ENCODE results near the gene TTI1.

The TTI1 gene

GRCh38 chr20:37941992-37942391 lies 91.3 kb downstream of the TTI1 start:
- DNase-seq, result no peak
- H4K20me1 ChIP-seq (ENCODE audit: insufficient read depth, low read length), result peaks cover 4% of the 10 kb centered on the region; the same call in 1 of the 2 replicates
- no peak for ATAC-seq (ENCODE audit: insufficient read depth, low read depth)
- no peak overlapping the region for H3K4me2 ChIP-seq (ENCODE audit: insufficient read depth, low read length)
- no peaks in the 10 kb centered on the region for H3K27me3 ChIP-seq (ENCODE audit: insufficient read depth, low read length, poor library complexity)
- no peak overlapping the region for H3K9ac ChIP-seq (ENCODE audit: low read depth, low read length)
- H3K4me1 ChIP-seq (ENCODE audit: insufficient read depth, low read length), result no peaks in the 10 kb centered on the region
- no peak overlapping the region for H3K4me3 ChIP-seq (ENCODE audit: low read depth in 1 of 2, low read length in 2 of 2)
- TF ChIP-seq EZH2 (IDR thresholded peaks at IDR 0.05; ENCODE audit: borderline replicate concordance, low read depth, low read length, severe bottlenecking) (no peak), CTCF (IDR thresholded peaks at IDR 0.05; ENCODE audit: borderline replicate concordance, extremely low read depth, low read length, poor library complexity, severe bottlenecking) (no peak)
- no peaks in the 10 kb centered on the region for H3K9me3 ChIP-seq (ENCODE audit: insufficient read depth, low read length, severe bottlenecking)
- H3K36me3 ChIP-seq (ENCODE audit: insufficient read depth, low read length), result no peaks in the 10 kb centered on the region
- H2AFZ ChIP-seq (ENCODE audit: low read depth, low read length), result no peak overlapping the region
- no peaks in the 10 kb centered on the region for H3K79me2 ChIP-seq (ENCODE audit: insufficient read depth, low read length)
- no peak overlapping the region for H3K27ac ChIP-seq (ENCODE audit: low read length)

- no peaks in the 10 kb centered on the region for H3K36me3 ChIP-seq (ENCODE audit: insufficient read depth, low read length)
- no peaks in the 10 kb centered on the region for H3K79me2 ChIP-seq (ENCODE audit: insufficient read depth, low read length)
- H3K9me3 ChIP-seq (ENCODE audit: insufficient read depth, low read length, severe bottlenecking), result no peaks in the 10 kb centered on the region
- peaks cover 4% of the 10 kb centered on the region; the same call in 1 of the 2 replicates for H4K20me1 ChIP-seq (ENCODE audit: insufficient read depth, low read length)
- no peak overlapping the region for H3K27ac ChIP-seq (ENCODE audit: low read length)
- DNase-seq, result no peak
- H2AFZ ChIP-seq (ENCODE audit: low read depth, low read length), result no peak overlapping the region
- no peak overlapping the region for H3K9ac ChIP-seq (ENCODE audit: low read depth, low read length)
- H3K4me3 ChIP-seq (ENCODE audit: low read depth in 1 of 2, low read length in 2 of 2), result no peak overlapping the region
- H3K27me3 ChIP-seq (ENCODE audit: insufficient read depth, low read length, poor library complexity), result no peaks in the 10 kb centered on the region
- H3K4me2 ChIP-seq (ENCODE audit: insufficient read depth, low read length), result no peak overlapping the region
- no peak for TF ChIP-seq EZH2 (IDR thresholded peaks at IDR 0.05; ENCODE audit: borderline replicate concordance, low read depth, low read length, severe bottlenecking)
- TF ChIP-seq CTCF (IDR thresholded peaks at IDR 0.05; ENCODE audit: borderline replicate concordance, extremely low read depth, low read length, poor library complexity, severe bottlenecking), result no peak
- no peaks in the 10 kb centered on the region for H3K4me1 ChIP-seq (ENCODE audit: insufficient read depth, low read length)
- no peak for ATAC-seq (ENCODE audit: insufficient read depth, low read depth)
Measured at GRCh38 chr20:37941332-37941731, 91.9 kb downstream of the TTI1 start.

- Histone ChIP-seq H3K27me3 (ENCODE audit: insufficient read depth, low read length, poor library complexity) (no peaks in the 10 kb centered on the region), H3K27ac (ENCODE audit: low read length) (no peak overlapping the region), H3K36me3 (ENCODE audit: insufficient read depth, low read length) (no peaks in the 10 kb centered on the region), H3K79me2 (ENCODE audit: insufficient read depth, low read length) (no peaks in the 10 kb centered on the region), H3K9ac (ENCODE audit: low read depth, low read length) (no peak overlapping the region), H4K20me1 (ENCODE audit: insufficient read depth, low read length) (peaks cover 4% of the 10 kb centered on the region; the same call in 1 of the 2 replicates), H2AFZ (ENCODE audit: low read depth, low read length) (no peak overlapping the region), H3K4me2 (ENCODE audit: insufficient read depth, low read length) (no peak overlapping the region), H3K9me3 (ENCODE audit: insufficient read depth, low read length, severe bottlenecking) (no peaks in the 10 kb centered on the region), H3K4me3 (ENCODE audit: low read depth in 1 of 2, low read length in 2 of 2) (no peak overlapping the region), H3K4me1 (ENCODE audit: insufficient read depth, low read length) (no peaks in the 10 kb centered on the region)
- ATAC-seq (ENCODE audit: insufficient read depth, low read depth) (no peak), DNase-seq (no peak)
- TF ChIP-seq EZH2 (IDR thresholded peaks at IDR 0.05; ENCODE audit: borderline replicate concordance, low read depth, low read length, severe bottlenecking) (no peak), CTCF (IDR thresholded peaks at IDR 0.05; ENCODE audit: borderline replicate concordance, extremely low read depth, low read length, poor library complexity, severe bottlenecking) (no peak)
Measured at GRCh38 chr20:37940858-37941257, 92.4 kb downstream of the TTI1 start.
